Esophagus squamous epithelium (tissue), 4 donors: ENCODE data around the gene PHIP.

ENCODE experiments used
- CTCF ChIP-seq, 6 experiments: fragments of 450-650 bp in 4 of 6; fragments of 200-600 bp in 2 of 6; sonication (generic) in 2 of 6; IDR thresholded peaks; one replicate each; pipeline ENCODE4 v1.5.1; 2016 to 2019; ENCODE audit warnings: antibody characterized with exemption in 6 of 6, mild to moderate bottlenecking in 4 of 6, moderate library complexity in 4 of 6
- POLR2A ChIP-seq, 4 donors: fragments of 450-650 bp; IDR thresholded peaks; one replicate each; pipeline ENCODE4 v1.6.1; 2017; ENCODE audit warnings: antibody characterized with exemption in 4 of 4, mild to moderate bottlenecking in 4 of 4, moderate library complexity in 3 of 4

GRCh38 chr6:79062708-79063107 is 15.3 kb downstream of the PHIP start:
- TF ChIP-seq CTCF (IDR thresholded peaks at IDR 0.05) (no peak), POLR2A (IDR thresholded peaks at IDR 0.05) (no peak)
